GM18498 (cell line): ENCODE data around the gene GLP1R.

Experiments used
- ATAC-seq: cut with Tn5 transposase; IDR thresholded peaks from one replicate; pipeline ENCODE4 v1.9.1; 2021; ENCODE audit warnings: mild to moderate bottlenecking, moderate library complexity; ENCODE audit not compliant: unreplicated experiment

Gene GLP1R

GRCh38 chr6:39043776-39044175, 4.8 kb upstream of the GLP1R start:
- no peak for ATAC-seq

- no peak for ATAC-seq
These were observed 4.4 kb upstream of the GLP1R start for GRCh38 chr6:39044181-39044580.

- ATAC-seq, result no peak
These were observed 900 bp upstream of the GLP1R start for GRCh38 chr6:39047434-39048327.

GRCh38 chr6:39049575-39050283, 1.1 kb downstream of the GLP1R start:
- ATAC-seq, result no peak

GRCh38 chr6:39050453-39051112, 2.0 kb downstream of the GLP1R start:
- ATAC-seq, result no peak

GRCh38 chr6:39051399-39052122, 3.0 kb downstream of the GLP1R start:
- no peak for ATAC-seq

GRCh38 chr6:39053016-39053624, 4.5 kb downstream of the GLP1R start:
- ATAC-seq, result no peak

GRCh38 chr6:39053854-39054576, 5.4 kb downstream of the GLP1R start:
- no peak for ATAC-seq

- ATAC-seq, result no peak
These were observed 6.1 kb downstream of the GLP1R start for GRCh38 chr6:39054577-39055142.

- ATAC-seq, result no peak
These were observed 7.1 kb downstream of the GLP1R start for GRCh38 chr6:39055661-39056060.

GRCh38 chr6:39056191-39056590, 7.6 kb downstream of the GLP1R start:
- no peak for ATAC-seq

- no peak for ATAC-seq
These were observed 8.1 kb downstream of the GLP1R start for GRCh38 chr6:39056681-39057080.

GRCh38 chr6:39057251-39058155, 8.9 kb downstream of the GLP1R start:
- ATAC-seq, result no peak

GRCh38 chr6:39058471-39059147, 10.0 kb downstream of the GLP1R start:
- no peak for ATAC-seq

- ATAC-seq, result no peak
These were observed 11.1 kb downstream of the GLP1R start for GRCh38 chr6:39059496-39060310.

GRCh38 chr6:39060467-39061160, 12.0 kb downstream of the GLP1R start:
- no peak for ATAC-seq

- no peak for ATAC-seq
These were observed 12.6 kb downstream of the GLP1R start for GRCh38 chr6:39061182-39061581.
